ENCODE results near the gene PAK6. TPM values are rescaled to one million over a fixed set of nuclear protein-coding genes. Genes with fewer than 3 reads are reported as not detected.

PAK6 gene
- total RNA-seq, 4 donors from 2014 or later = 0.94 to 4.6 (median 1.6) TPM

DNA sequence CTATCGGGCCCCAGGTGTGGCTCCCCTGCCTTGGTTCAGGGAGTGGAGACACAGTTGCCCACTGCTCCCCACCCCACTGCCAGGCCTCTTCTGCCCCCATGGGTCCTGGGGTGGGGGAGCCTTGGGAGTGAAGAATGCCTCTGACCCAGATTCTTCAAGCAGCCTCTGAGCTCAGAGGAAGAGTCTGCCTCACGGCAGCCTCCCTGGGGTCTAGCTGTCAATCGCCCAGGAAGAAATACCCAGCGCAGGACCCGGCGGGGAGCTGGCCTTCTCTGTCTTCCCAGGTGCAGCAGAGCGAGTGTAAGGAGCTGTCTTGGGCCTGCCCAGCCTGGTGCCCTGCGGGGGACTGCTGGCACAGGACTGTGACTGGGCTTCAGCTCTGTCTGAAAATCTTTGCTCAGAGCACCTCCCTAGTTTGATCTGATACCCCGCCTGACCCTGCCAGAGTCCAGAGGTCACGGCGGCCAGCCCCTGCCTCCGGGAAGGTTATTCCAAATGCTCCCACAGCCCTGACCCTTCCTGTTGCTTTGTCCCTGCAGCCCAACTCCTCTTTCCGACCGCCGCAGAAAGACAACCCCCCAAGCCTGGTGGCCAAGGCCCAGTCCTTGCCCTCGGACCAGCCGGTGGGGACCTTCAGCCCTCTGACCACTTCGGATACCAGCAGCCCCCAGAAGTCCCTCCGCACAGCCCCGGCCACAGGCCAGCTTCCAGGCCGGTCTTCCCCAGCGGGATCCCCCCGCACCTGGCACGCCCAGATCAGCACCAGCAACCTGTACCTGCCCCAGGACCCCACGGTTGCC, 33.0 kb downstream of the PAK6 start:
- no peaks in the 10 kb centered on the region for H3K27me3 ChIP-seq
- WGBS, 2 donors (ENCODE audit: low coverage in 1 of 2) = 90% methylated on average over 6 of the region's 25 CpGs; no CpG with 5 or more reads in 1 of the 2 donors
- H3K4me3 ChIP-seq = no peak overlapping the region
- no peaks in the 10 kb centered on the region for H3K36me3 ChIP-seq
- H3K9me3 ChIP-seq = no peaks in the 10 kb centered on the region
- ATAC-seq = no peak
- no peak for TF ChIP-seq POLR2AphosphoS5 (IDR thresholded peaks at IDR 0.05)
- no peak for TF ChIP-seq POLR2A (IDR thresholded peaks at IDR 0.05)
- no peak for TF ChIP-seq EP300 (IDR thresholded peaks at IDR 0.05)
- TF ChIP-seq, protein P1, sequence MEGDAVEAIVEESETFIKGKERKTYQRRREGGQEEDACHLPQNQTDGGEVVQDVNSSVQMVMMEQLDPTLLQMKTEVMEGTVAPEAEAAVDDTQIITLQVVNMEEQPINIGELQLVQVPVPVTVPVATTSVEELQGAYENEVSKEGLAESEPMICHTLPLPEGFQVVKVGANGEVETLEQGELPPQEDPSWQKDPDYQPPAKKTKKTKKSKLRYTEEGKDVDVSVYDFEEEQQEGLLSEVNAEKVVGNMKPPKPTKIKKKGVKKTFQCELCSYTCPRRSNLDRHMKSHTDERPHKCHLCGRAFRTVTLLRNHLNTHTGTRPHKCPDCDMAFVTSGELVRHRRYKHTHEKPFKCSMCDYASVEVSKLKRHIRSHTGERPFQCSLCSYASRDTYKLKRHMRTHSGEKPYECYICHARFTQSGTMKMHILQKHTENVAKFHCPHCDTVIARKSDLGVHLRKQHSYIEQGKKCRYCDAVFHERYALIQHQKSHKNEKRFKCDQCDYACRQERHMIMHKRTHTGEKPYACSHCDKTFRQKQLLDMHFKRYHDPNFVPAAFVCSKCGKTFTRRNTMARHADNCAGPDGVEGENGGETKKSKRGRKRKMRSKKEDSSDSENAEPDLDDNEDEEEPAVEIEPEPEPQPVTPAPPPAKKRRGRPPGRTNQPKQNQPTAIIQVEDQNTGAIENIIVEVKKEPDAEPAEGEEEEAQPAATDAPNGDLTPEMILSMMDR (IDR thresholded peaks at IDR 0.05) = no peak
- H3K27ac ChIP-seq = no peak overlapping the region
- H3K4me1 ChIP-seq = peaks cover 0 to 8% (median 0%) of the 10 kb centered on the region in 3 donors

DNA sequence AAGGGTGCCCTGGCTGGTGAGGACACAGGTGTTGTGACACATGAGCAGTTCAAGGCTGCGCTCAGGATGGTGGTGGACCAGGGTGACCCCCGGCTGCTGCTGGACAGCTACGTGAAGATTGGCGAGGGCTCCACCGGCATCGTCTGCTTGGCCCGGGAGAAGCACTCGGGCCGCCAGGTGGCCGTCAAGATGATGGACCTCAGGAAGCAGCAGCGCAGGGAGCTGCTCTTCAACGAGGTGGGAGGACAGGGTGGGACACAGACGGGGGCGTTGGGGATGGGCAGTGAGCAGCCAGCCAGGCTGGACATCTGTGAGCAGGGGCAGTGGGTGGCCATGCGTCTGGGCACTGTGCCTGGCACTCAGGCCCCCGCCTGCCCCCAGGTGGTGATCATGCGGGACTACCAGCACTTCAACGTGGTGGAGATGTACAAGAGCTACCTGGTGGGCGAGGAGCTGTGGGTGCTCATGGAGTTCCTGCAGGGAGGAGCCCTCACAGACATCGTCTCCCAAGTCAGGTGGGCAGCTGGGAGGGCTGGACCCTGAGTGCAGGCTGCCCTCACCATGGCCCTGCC, 33.7 kb downstream of the PAK6 start:
- H3K27ac ChIP-seq = no peak overlapping the region
- peaks cover 5% of the 10 kb centered on the region for H3K27me3 ChIP-seq
- peaks cover 0 to 8% (median 0%) of the 10 kb centered on the region in 3 donors for H3K4me1 ChIP-seq
- H3K9me3 ChIP-seq = no peaks in the 10 kb centered on the region
- no peak for TF ChIP-seq POLR2A (IDR thresholded peaks at IDR 0.05)
- TF ChIP-seq, protein P1 (IDR thresholded peaks at IDR 0.05) = peak in 1 of 4 experiments; percentile 21
- no peak for ATAC-seq
- H3K36me3 ChIP-seq = no peaks in the 10 kb centered on the region
- WGBS, 2 donors (ENCODE audit: low coverage in 1 of 2) = no CpG with 5 or more reads among the region's 20 CpGs
- H3K4me3 ChIP-seq = no peak overlapping the region

DNA sequence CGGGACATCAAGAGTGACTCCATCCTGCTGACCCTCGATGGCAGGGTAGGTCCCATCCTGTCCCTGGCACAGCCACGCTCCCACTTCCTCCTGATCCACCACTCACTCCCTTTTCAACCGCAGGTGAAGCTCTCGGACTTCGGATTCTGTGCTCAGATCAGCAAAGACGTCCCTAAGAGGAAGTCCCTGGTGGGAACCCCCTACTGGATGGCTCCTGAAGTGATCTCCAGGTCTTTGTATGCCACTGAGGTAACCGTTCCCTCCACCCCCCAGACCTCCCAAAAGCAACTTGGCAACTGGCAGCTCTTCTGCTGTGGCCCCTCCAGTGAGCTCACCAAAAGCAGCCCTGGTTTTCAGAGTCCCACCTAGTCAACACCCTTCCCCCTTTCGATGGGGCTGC, 34.6 kb downstream of the PAK6 start:
- Histone ChIP-seq H3K27ac (no peak overlapping the region), H3K27me3 (peaks cover 13% of the 10 kb centered on the region), H3K4me3 (no peak overlapping the region), H3K36me3 (no peaks in the 10 kb centered on the region), H3K9me3 (no peaks in the 10 kb centered on the region), H3K4me1 (peaks cover 0 to 8% (median 0%) of the 10 kb centered on the region in 3 donors)
- ATAC-seq = no peak
- WGBS, 2 donors (ENCODE audit: low coverage in 1 of 2) = 81 to 91% methylated on average over 4 to 7 of the region's 9 CpGs
- TF ChIP-seq EP300 (IDR thresholded peaks at IDR 0.05) = no peak
- no peak for TF ChIP-seq POLR2A (IDR thresholded peaks at IDR 0.05)
- TF ChIP-seq, protein P1 (IDR thresholded peaks at IDR 0.05) = no peak
- no peak for TF ChIP-seq POLR2AphosphoS5 (IDR thresholded peaks at IDR 0.05)

DNA sequence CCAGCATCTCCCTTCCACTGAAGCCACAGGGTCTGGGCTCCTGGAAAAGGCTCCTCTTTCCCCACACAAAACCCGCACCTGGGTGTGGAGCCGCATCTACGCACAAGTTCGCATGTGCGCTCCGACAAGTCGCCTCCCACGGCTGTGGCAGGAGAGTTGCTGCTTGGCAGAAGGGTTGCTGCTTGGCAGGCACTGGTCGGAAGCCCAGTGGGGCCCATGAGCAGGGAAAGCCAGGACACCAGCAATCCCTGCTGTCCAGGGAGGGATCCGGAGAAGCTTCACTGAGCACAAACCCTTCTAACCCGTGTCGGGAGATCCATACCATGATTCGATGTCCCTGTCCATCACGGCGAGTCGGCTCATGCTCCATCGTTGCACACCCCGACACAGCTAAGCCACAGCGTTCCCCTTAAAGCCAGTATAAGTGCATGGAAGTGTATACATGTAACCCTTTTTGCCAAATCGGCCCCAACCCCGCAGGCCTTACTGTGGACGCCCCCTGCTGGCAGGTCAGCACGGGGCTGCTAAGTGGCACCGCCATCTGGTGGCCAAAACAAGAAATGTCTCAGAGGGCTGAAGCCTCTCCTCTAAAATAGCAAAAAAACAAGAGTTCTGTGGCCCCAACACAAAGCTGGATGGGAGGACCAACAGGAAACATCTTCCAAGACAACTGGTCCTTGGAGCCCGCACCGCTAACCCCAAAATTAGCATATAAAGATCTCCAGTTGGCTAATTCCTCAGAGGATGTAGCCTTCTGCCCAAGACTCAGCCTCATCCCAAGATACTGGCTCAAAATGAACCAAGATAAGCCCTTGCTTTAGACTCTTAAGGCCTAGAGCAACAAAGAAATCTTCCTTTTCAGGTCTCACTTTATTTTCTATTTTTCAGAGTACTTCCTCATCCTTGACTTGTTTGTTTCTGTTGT, 35.7 kb downstream of the PAK6 start:
- no peaks in the 10 kb centered on the region for H3K36me3 ChIP-seq
- H3K27ac ChIP-seq = no peak overlapping the region
- TF ChIP-seq, protein P1 (IDR thresholded peaks at IDR 0.05) = peak in 2 of 4 experiments; percentile 100
- no peak for TF ChIP-seq POLR2A (IDR thresholded peaks at IDR 0.05)
- no peak overlapping the region for H3K4me3 ChIP-seq
- ATAC-seq = peak; percentile 54
- 5 to 10% methylated on average over 2 to 7 of the region's 26 CpGs for WGBS, 2 donors (ENCODE audit: low coverage in 1 of 2)
- H3K27me3 ChIP-seq = peaks cover 22% of the 10 kb centered on the region
- no peaks in the 10 kb centered on the region for H3K9me3 ChIP-seq
- peaks cover 0 to 14% (median 2%) of the 10 kb centered on the region in 3 donors for H3K4me1 ChIP-seq

Data from gastroesophageal sphincter (tissue), 4 donors.